Panc1 (cell line): ENCODE results near the gene CALML4. TPM values are rescaled to one million over a fixed set of nuclear protein-coding genes. Genes with fewer than 3 reads are reported as not detected.
"Not testable (repeated sequence)": the region's sequence is repeated elsewhere in the genome, so short reads cannot be mapped to it uniquely, and the experiment has no call there.

Experiments
- ATAC-seq: fragments of 200-7000 bp; cut with Tn5 transposase; 2 replicates; pipeline ENCODE4 v1.9.1; 2020; ENCODE audit warnings: mild to moderate bottlenecking, moderate library complexity
- BruUV-seq: library from RNA; stranded (reverse); fragments of 400-500 nt; replicated peaks from 2 replicates; lab custom pipeline; 2021; lab: Mats Ljungman, UMichigan
- CTCF ChIA-PET: fragments of 300-600 bp; sonication (Branson Sonifier 250); formaldehyde crosslinking; loops from one replicate; lab custom pipeline; 2022; ENCODE audit warnings: antibody characterized with exemption; lab: Charles Lee
- POLR2A ChIA-PET: fragments of 300-600 bp; sonication (Branson Sonifier 250); formaldehyde crosslinking; loops from one replicate; lab custom pipeline; 2022; ENCODE audit warnings: antibody characterized with exemption; lab: Charles Lee
- DNase-seq: peaks from one replicate; pipeline ENCODE4 v3.0.0-alpha.2; 2010; ENCODE audit warnings: low read depth, low spot score
- H3K27ac ChIP-seq: 2 replicates; pipeline ENCODE4 v1.5.1; 2011; ENCODE audit warnings: mild to moderate bottlenecking, low read length, inconsistent platforms
- H3K27me3 ChIP-seq: fragments of 200-500 bp; sonication (Bioruptor generic); 2 replicates; pipeline ENCODE4 v1.6.0; 2014; ENCODE audit warnings: low read length, inconsistent platforms; ENCODE audit not compliant: control insufficient read depth, insufficient read depth
- H3K36me3 ChIP-seq: fragments of 200-500 bp; sonication (Bioruptor generic); 2 replicates; pipeline ENCODE4 v1.5.1; 2014; ENCODE audit warnings: inconsistent platforms, mild to moderate bottlenecking, low read length, moderate library complexity; ENCODE audit not compliant: control insufficient read depth, insufficient read depth
- H3K4me1 ChIP-seq: 2 replicates; pipeline ENCODE4 v1.5.1; 2011; ENCODE audit warnings: inconsistent platforms, mild to moderate bottlenecking, low read length, moderate library complexity; ENCODE audit not compliant: control insufficient read depth, insufficient read depth
- H3K4me3 ChIP-seq, 2 experiments: 2 replicates each; pipeline ENCODE4 v1.5.1; 2011 to 2012; ENCODE audit warnings: low read depth in 2 of 2, low read length in 2 of 2, mild to moderate bottlenecking in 2 of 2, inconsistent platforms in 1 of 2, moderate library complexity in 1 of 2
- H3K9me3 ChIP-seq: fragments of 200-500 bp; sonication (Bioruptor generic); 2 replicates; pipeline ENCODE4 v1.5.1; 2014; ENCODE audit warnings: low read depth, mild to moderate bottlenecking, inconsistent platforms, low read length, moderate library complexity; ENCODE audit not compliant: control insufficient read depth, insufficient read depth
- POLR2AphosphoS5 ChIP-seq: IDR thresholded peaks from 2 replicates; pipeline ENCODE4 v1.6.1; 2012; ENCODE audit warnings: mild to moderate bottlenecking, low read depth, low read length, moderate library complexity
- REST ChIP-seq, 2 experiments: IDR thresholded peaks; 2 replicates each; pipeline ENCODE4 v1.6.1; 2011 to 2012; ENCODE audit warnings: low read depth in 2 of 2, control low read depth in 1 of 2, low read length in 1 of 2, mild to moderate bottlenecking in 1 of 2, moderate library complexity in 1 of 2; ENCODE audit not compliant: insufficient read depth in 1 of 2
- in situ Hi-C: cut with HindIII; loops from 2 replicates; pipeline ENCODE4 v1.10.0; 2016; ENCODE audit warnings: low sequenced_read_pairs, low pct_unique_long_range_greater_than_20kb
- intact Hi-C: fragments of 100-400 bp; cut with micrococcal nuclease; formaldehyde crosslinking; loops from one replicate; pipeline ENCODE4 v1.10.0; 2022; ENCODE audit not compliant: unreplicated experiment
- total RNA-seq: library from RNA; stranded (reverse); gene quantifications from one replicate; pipeline ENCODE4 v1.2.1, GENCODE V29; 2021; ENCODE audit not compliant: unreplicated experiment

CALML4 gene
- total RNA-seq, 1 experiment from 2014 or later = 5.4 TPM

DNA sequence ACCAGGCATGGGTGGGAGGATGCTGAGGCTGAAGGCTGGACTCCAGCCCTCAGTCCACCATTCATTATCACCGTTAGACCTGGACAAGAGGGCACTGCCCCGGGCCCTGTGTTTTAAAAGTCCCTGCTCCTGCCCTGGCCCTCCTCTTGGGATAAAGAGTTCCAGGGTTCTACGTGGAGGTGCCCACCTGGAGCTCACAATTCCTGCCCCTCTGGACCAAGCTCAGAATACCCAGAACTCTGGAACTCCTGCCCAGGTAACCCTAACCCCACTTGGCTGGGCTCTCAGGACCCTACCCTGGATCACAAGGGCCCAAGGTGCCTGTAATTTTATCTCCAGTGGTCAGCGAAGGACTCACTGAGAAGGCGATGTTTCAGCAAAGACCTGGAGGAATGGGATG, 1.2 kb downstream of the CALML4 start:
- in situ Hi-C loops = no loop called here
- no peak for DNase-seq
- intact Hi-C loops = no loop called here
- no peaks in the 10 kb centered on the region for H3K36me3 ChIP-seq
- H3K4me1 ChIP-seq = peaks cover 14% of the 10 kb centered on the region
- no peak for TF ChIP-seq REST (IDR thresholded peaks at IDR 0.05; ENCODE audit: insufficient read depth in 1 of 2, low read depth in 2 of 2, low read length in 1 of 2)
- TF ChIP-seq POLR2AphosphoS5 = 0 out of 2 replicates have a peak, but pooled peaks have one; percentile 15
- CTCF ChIA-PET = no interaction called here
- ATAC-seq = no peak
- H3K27ac ChIP-seq = no peak overlapping the region
- H3K9me3 ChIP-seq = no peaks in the 10 kb centered on the region
- no TSS peak for BruUV-seq
- H3K27me3 ChIP-seq = no peaks in the 10 kb centered on the region
- POLR2A ChIA-PET = no interaction called here
- H3K4me3 ChIP-seq = no peak overlapping the region

GRCh38 chr15:68203486-68203885, 1.6 kb downstream of the CALML4 start:
- DNase-seq = no peak
- intact Hi-C loops = no loop called here
- Histone ChIP-seq H3K36me3 (no peaks in the 10 kb centered on the region), H3K27me3 (no peaks in the 10 kb centered on the region), H3K9me3 (no peaks in the 10 kb centered on the region), H3K27ac (no peak overlapping the region), H3K4me3 (no peak overlapping the region), H3K4me1 (peaks cover 14% of the 10 kb centered on the region)
- ChIA-PET CTCF (no interaction called here), POLR2A (no interaction called here)
- in situ Hi-C loops = no loop called here
- no peak for ATAC-seq
- TF ChIP-seq POLR2AphosphoS5 (0 out of 2 replicates have a peak, but pooled peaks have one; percentile 5), REST (IDR thresholded peaks at IDR 0.05; ENCODE audit: insufficient read depth in 1 of 2, low read depth in 2 of 2, low read length in 1 of 2) (no peak)
- BruUV-seq = no TSS peak

DNA sequence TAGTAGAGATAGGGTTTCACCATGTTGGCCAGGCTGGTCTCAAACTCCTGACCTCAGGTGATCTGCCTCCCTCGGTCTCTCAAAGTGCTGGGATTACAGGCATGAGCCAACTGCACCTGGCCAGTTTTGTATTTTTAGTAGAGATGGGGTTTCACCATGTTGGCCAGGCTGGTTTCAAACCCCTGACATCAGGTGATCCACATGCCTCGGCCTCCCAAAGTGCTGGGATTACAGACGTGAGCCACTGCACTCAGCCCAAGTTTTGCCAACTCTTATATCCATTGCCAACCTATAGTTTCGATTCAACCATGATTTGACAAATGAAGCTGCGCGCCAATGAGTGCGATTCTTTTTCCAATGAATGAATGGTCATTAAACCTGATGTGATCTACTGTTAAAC, 2.1 kb downstream of the CALML4 start:
- in situ Hi-C loops, CTCF ChIA-PET, H3K27ac ChIP-seq, BruUV-seq, H3K4me3 ChIP-seq, H3K27me3 ChIP-seq, H3K9me3 ChIP-seq, intact Hi-C loops, ATAC-seq, H3K36me3 ChIP-seq, POLR2A ChIA-PET, DNase-seq: not testable (repeated sequence)
- peaks cover 14% of the 10 kb centered on the region for H3K4me1 ChIP-seq
